OCI-M2 (cell line): ENCODE data around the gene CXCL5.
"Not testable (repeated sequence)": the region's sequence is repeated elsewhere in the genome, so short reads cannot be mapped to it uniquely, and the experiment has no call there.

Experiments
- DNase-seq: peaks from one replicate; lab custom pipeline; 2025; ENCODE audit not compliant: unreplicated experiment; lab: John Stamatoyannopoulos, UW

Gene CXCL5

GRCh38 chr4:74015126-74015780 is 16.8 kb upstream of the CXCL5 start:
- no peak for DNase-seq

GRCh38 chr4:74014332-74014731 is 15.9 kb upstream of the CXCL5 start:
- DNase-seq, result no peak

GRCh38 chr4:74013264-74013663 is 14.8 kb upstream of the CXCL5 start:
- DNase-seq, result no peak

GRCh38 chr4:74012130-74012529 is 13.7 kb upstream of the CXCL5 start:
- no peak for DNase-seq

GRCh38 chr4:74009307-74009706 is 10.8 kb upstream of the CXCL5 start:
- DNase-seq, result no peak

- DNase-seq, result no peak
Observed at GRCh38 chr4:74006009-74006476, 7.6 kb upstream of the CXCL5 start.

GRCh38 chr4:74005528-74005927 is 7.1 kb upstream of the CXCL5 start:
- no peak for DNase-seq

- DNase-seq, result no peak
Observed at GRCh38 chr4:74004668-74005067, 6.2 kb upstream of the CXCL5 start.

- no peak for DNase-seq
Observed at GRCh38 chr4:74000301-74000700, 1.8 kb upstream of the CXCL5 start.

GRCh38 chr4:73992050-73992449 is 6.4 kb downstream of the CXCL5 start:
- no peak for DNase-seq

- no peak for DNase-seq
Observed at GRCh38 chr4:73991742-73992000, 6.8 kb downstream of the CXCL5 start.

GRCh38 chr4:73990988-73991741 is 7.3 kb downstream of the CXCL5 start:
- no peak for DNase-seq

- no peak for DNase-seq
Observed at GRCh38 chr4:73989928-73990327, 8.5 kb downstream of the CXCL5 start.

- DNase-seq, result no peak
Observed at GRCh38 chr4:73989031-73989430, 9.4 kb downstream of the CXCL5 start.

- no peak for DNase-seq
Observed at GRCh38 chr4:73988061-73988460, 10.4 kb downstream of the CXCL5 start, which contains the start of gene PPBP. PPBP (minus strand) TSS chr4:73988190; CDS start chr4:73988103, 87 bp downstream.

- no peak for DNase-seq
Observed at GRCh38 chr4:73985528-73985852, 13.0 kb downstream of the CXCL5 start.

- no peak for DNase-seq
Observed at GRCh38 chr4:73984736-73985527, 13.5 kb downstream of the CXCL5 start.

GRCh38 chr4:73981175-73981574 is 17.3 kb downstream of the CXCL5 start:
- DNase-seq, result not testable (repeated sequence)

GRCh38 chr4:73979407-73979957 is 19.0 kb downstream of the CXCL5 start:
- DNase-seq, result no peak

- DNase-seq, result no peak
Observed at GRCh38 chr4:73978886-73979285, 19.6 kb downstream of the CXCL5 start.

- no peak for DNase-seq
Observed at GRCh38 chr4:73976716-73977115, 21.8 kb downstream of the CXCL5 start.

GRCh38 chr4:73976217-73976616 is 22.3 kb downstream of the CXCL5 start:
- no peak for DNase-seq
